Measurements from ENCODE around the gene DNAJC16. TPM values are rescaled to one million over a fixed set of nuclear protein-coding genes. Genes with fewer than 3 reads are reported as not detected.

The DNAJC16 gene
- total and polyA plus RNA-seq, 2 of the 4 experiments (the other 2 are of a cell fraction), result 8.0 to 13.1 TPM

- TF ChIP-seq CHD1 (IDR thresholded peaks at IDR 0.05; ENCODE audit: low read depth, low read length) (no peak), RFX5 (IDR thresholded peaks at IDR 0.05; ENCODE audit: low read depth, low read length) (no peak)
Measured at GRCh38 chr1:15605398-15606383, 79.0 kb downstream of the DNAJC16 start (continued).

DNA sequence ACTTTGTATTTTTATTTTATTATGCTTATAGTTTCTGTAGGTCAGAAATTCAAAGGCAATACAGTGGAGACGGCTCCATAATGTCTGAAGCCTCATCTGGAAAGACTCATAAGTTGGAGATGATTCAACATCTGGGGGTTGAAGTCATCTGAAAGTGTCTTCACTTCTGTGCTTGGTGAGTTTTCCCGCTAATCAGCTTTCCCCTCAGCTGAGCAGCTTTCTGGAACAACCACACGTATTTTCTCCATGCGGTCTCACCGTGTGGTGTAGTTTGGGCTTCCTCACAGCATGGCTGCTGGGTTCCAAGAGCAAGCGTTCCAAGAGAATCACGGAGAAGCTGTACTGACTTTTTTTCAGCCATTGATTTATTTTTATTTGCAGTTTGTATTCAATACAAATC lies 83.0 kb downstream of the DNAJC16 start:
- H4K8ac ChIP-seq (ENCODE audit: low read depth in 2 of 2, low read length in 2 of 2), result no peak overlapping the region
- H3K18ac ChIP-seq (ENCODE audit: low read depth, low read length), result no peak overlapping the region
- no peaks in the 10 kb centered on the region for H4K20me1 ChIP-seq (ENCODE audit: insufficient read depth, low read length)
- no peaks in the 10 kb centered on the region for H3K36me3 ChIP-seq (ENCODE audit: control insufficient read depth, insufficient read depth, low read length)
- no peak overlapping the region for H4K91ac ChIP-seq (ENCODE audit: insufficient read depth, low read depth, low read length)
- no peak overlapping the region for H3K14ac ChIP-seq (replicated peaks; ENCODE audit: low read depth, low read length)
- peaks cover 2% of the 10 kb centered on the region; the same call in 1 of the 2 replicates for H3K9me3 ChIP-seq (ENCODE audit: control insufficient read depth, insufficient read depth, low read length)
- no peak overlapping the region for H2BK15ac ChIP-seq (ENCODE audit: low read depth, low read length)
- dilution Hi-C loops (cut with HindIII; ENCODE audit: low sequenced_read_pairs, unreplicated experiment), result no loop called here
- no peaks in the 10 kb centered on the region for H3K79me1 ChIP-seq (ENCODE audit: low read depth in 1 of 2, low read length in 2 of 2)
- no peak overlapping the region for H2AFZ ChIP-seq (replicated peaks; ENCODE audit: low read length, poor library complexity)
- no peak overlapping the region for H2AK5ac ChIP-seq (ENCODE audit: low read depth, low read length)
- no TSS peak for BruUV-seq (replicated peaks)
- H3K9ac ChIP-seq (ENCODE audit: low read depth, low read length), result no peak overlapping the region
- H3K27ac ChIP-seq (ENCODE audit: insufficient read depth, low read length), result no peak overlapping the region
- in situ Hi-C loops (cut with MboI; ENCODE audit: low sequenced_read_pairs), result no loop called here
- H3K4me2 ChIP-seq (ENCODE audit: low read depth, low read length), result no peak overlapping the region
- CTCF ChIA-PET, result no interaction called here
- H2BK20ac ChIP-seq (ENCODE audit: low read depth, low read length), result no peak overlapping the region
- intact Hi-C loops (cut with micrococcal nuclease), result no loop called here
- H4K5ac ChIP-seq (ENCODE audit: low read depth, low read length), result no peak overlapping the region
- H3K4me3 ChIP-seq (ENCODE audit: insufficient read depth, low read depth, low read length), result no peak overlapping the region
- H3K56ac ChIP-seq (ENCODE audit: extremely low read depth, insufficient read depth, low read length), result no peak overlapping the region
- no peak for ATAC-seq (ENCODE audit: low read depth)
- H3K9me1 ChIP-seq (ENCODE audit: insufficient read depth, low read length), result no peaks in the 10 kb centered on the region
- POLR2A ChIA-PET (ENCODE audit: unreplicated experiment), result no interaction called here
- no peak overlapping the region for H2BK120ac ChIP-seq (ENCODE audit: low read depth, low read length)
- no peaks in the 10 kb centered on the region for H3K4me1 ChIP-seq (ENCODE audit: control insufficient read depth, insufficient read depth, low read length)
- no peak overlapping the region for H3K4ac ChIP-seq (ENCODE audit: low read depth, low read length)
- DNase-seq, result no peak
- no peak overlapping the region for H3K23ac ChIP-seq (ENCODE audit: low read depth, low read length)
- H2BK5ac ChIP-seq (ENCODE audit: low read depth, low read length, poor library complexity, severe bottlenecking), result no peak overlapping the region
- no CpG with 5 or more reads among the region's 7 CpGs for WGBS, 2 experiments (ENCODE audit: extremely low coverage in 2 of 2, insufficient read length in 1 of 2)
- no peaks in the 10 kb centered on the region for H3K27me3 ChIP-seq (ENCODE audit: control insufficient read depth, insufficient read depth, low read length)
- no peak overlapping the region for H2AK9ac ChIP-seq (replicated peaks; ENCODE audit: low read depth, low read length, poor library complexity)
- TF ChIP-seq FOS (IDR thresholded peaks at IDR 0.05; ENCODE audit: low read depth, low read length) (no peak), MAFK (IDR thresholded peaks at IDR 0.05; ENCODE audit: low read depth, low read length) (no peak), USF2 (IDR thresholded peaks at IDR 0.05; ENCODE audit: low read depth, low read length) (no peak), CHD1 (IDR thresholded peaks at IDR 0.05; ENCODE audit: low read depth, low read length) (no peak), BHLHE40 (IDR thresholded peaks at IDR 0.05; ENCODE audit: low read depth, low read length) (no peak), POLR2A (IDR thresholded peaks at IDR 0.05; ENCODE audit: low read depth, low read length) (no peak), NFE2L2 (IDR thresholded peaks at IDR 0.05; ENCODE audit: low read depth, low read length) (no peak), SMC3 (IDR thresholded peaks at IDR 0.05; ENCODE audit: low read depth, low read length) (no peak), RAD21 (IDR thresholded peaks at IDR 0.05; ENCODE audit: low read length) (no peak), CEBPB (IDR thresholded peaks at IDR 0.05; ENCODE audit: low read depth, low read length) (no peak), MAZ (IDR thresholded peaks at IDR 0.05; ENCODE audit: borderline replicate concordance, low read depth, low read length) (no peak), RFX5 (IDR thresholded peaks at IDR 0.05; ENCODE audit: low read depth, low read length) (no peak), MXI1 (IDR thresholded peaks at IDR 0.05; ENCODE audit: borderline replicate concordance, low read depth, low read length) (no peak)
- TF ChIP-seq, protein P1, sequence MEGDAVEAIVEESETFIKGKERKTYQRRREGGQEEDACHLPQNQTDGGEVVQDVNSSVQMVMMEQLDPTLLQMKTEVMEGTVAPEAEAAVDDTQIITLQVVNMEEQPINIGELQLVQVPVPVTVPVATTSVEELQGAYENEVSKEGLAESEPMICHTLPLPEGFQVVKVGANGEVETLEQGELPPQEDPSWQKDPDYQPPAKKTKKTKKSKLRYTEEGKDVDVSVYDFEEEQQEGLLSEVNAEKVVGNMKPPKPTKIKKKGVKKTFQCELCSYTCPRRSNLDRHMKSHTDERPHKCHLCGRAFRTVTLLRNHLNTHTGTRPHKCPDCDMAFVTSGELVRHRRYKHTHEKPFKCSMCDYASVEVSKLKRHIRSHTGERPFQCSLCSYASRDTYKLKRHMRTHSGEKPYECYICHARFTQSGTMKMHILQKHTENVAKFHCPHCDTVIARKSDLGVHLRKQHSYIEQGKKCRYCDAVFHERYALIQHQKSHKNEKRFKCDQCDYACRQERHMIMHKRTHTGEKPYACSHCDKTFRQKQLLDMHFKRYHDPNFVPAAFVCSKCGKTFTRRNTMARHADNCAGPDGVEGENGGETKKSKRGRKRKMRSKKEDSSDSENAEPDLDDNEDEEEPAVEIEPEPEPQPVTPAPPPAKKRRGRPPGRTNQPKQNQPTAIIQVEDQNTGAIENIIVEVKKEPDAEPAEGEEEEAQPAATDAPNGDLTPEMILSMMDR (conservative IDR thresholded peaks at IDR 0.05; ENCODE audit: low read depth, low read length), result no peak

All from IMR-90 (cell line).